ENCODE results near the gene GLIPR1L1.

Gene GLIPR1L1, protein sequence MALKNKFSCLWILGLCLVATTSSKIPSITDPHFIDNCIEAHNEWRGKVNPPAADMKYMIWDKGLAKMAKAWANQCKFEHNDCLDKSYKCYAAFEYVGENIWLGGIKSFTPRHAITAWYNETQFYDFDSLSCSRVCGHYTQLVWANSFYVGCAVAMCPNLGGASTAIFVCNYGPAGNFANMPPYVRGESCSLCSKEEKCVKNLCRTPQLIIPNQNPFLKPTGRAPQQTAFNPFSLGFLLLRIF

DNA sequence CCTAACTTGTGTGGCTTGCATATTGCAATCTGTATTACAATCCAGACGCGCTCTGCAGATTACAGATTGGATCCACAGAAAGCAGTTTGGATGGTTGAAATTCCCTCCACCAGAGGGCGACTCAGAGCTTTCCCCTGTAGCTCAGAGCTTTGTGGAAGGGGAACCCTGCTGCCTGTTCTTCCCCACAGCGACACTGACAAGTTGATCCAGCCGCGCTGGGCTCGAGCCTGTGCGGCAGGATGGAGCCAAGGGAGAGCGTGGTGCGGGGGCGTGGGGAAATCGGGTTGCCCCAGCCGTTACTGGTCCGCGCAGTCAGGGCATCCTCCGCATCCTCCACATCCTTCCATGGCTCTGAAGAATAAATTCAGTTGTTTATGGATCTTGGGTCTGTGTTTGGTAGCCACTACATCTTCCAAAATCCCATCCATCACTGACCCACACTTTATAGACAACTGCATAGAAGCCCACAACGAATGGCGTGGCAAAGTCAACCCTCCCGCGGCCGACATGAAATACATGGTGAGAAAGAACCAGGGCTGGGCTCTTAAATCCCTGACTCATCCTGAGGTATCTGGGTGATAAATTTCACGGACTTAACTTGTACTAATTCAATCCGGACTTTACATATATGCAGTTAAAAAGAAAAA is at the start of gene GLIPR1L1:
GLIPR1L1 (plus strand) TSS at position 287 of the 647 bp plus-strand sequence; CDS start at position 346, 59 bp downstream.
- Histone ChIP-seq H3K27ac (ENCODE audit: low read length) (no peak within 1 kb of the TSS), H3K4me3 (ENCODE audit: low read length) (peak within 1 kb of the TSS; percentile 41; the same call in 1 of the 2 replicates), H3K4me1 (ENCODE audit: control insufficient read depth, insufficient read depth, low read length) (0 out of 2 replicates have a peak, but pooled peaks cover 2% of the 10 kb centered on the region), H3K36me3 (ENCODE audit: control insufficient read depth, insufficient read depth, low read length) (no peaks in the 10 kb centered on the region), H3K27me3 (ENCODE audit: control insufficient read depth, insufficient read depth, low read length) (no peaks in the 10 kb centered on the region), H3K9me3 (ENCODE audit: control insufficient read depth, insufficient read depth, low read length) (no peaks in the 10 kb centered on the region)
- DNase-seq (ENCODE audit: low read depth, low spot score) = peak; percentile 93
- no CpG with 5 or more reads among the region's 23 CpGs for WGBS (ENCODE audit: insufficient coverage, insufficient read length)

DNA sequence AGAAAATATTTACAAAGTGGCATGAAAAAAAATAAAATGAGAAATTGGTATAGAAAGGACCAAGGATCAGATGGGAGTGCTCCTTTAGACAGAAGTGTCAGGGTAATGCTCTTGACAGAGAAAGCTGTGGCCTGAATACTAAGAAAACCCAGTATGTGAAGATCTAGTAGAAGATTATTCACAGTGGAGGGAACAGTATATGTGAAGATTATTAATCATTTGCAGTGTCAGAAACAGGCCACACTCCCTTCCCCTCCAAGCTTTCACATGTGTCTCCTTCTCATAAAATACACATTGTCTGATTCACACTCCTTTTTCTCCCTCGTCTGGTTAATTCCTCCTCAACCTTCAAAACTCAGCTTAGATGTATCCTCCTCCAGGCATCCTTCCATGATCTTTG is 45.6 kb upstream of the GLIPR1L1 start:
- H3K27ac ChIP-seq (ENCODE audit: low read length) = no peak overlapping the region
- no peaks in the 10 kb centered on the region for H3K36me3 ChIP-seq (ENCODE audit: control insufficient read depth, insufficient read depth, low read length)
- H3K9me3 ChIP-seq (ENCODE audit: control insufficient read depth, insufficient read depth, low read length) = no peaks in the 10 kb centered on the region
- no peaks in the 10 kb centered on the region for H3K27me3 ChIP-seq (ENCODE audit: control insufficient read depth, insufficient read depth, low read length)
- H3K4me1 ChIP-seq (ENCODE audit: control insufficient read depth, insufficient read depth, low read length) = no peaks in the 10 kb centered on the region
- WGBS (ENCODE audit: insufficient coverage, insufficient read length) = no CpG with 5 or more reads among the region's 1 CpG
- no peak overlapping the region for H3K4me3 ChIP-seq (ENCODE audit: low read length)
- DNase-seq (ENCODE audit: low read depth, low spot score) = no peak

DNA sequence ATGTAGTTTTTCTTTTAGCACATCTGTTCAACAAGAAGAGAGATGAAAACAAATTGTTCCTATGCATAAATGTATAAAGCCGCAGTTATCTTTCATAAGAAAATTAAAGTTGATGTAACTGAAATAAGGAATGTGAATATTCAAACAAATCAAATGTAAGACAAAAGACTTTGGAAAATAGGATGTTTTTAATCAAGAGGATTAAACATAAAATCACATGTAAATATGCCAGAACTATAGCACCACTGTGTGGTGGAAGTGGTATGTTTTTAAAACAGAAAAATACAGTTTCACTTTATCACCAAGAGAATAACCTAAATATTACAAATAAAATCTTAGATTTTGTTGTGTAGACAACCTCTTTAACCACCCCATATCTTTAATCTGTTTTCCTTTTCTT is 44.7 kb upstream of the GLIPR1L1 start:
- Histone ChIP-seq H3K4me1 (ENCODE audit: control insufficient read depth, insufficient read depth, low read length) (no peaks in the 10 kb centered on the region; the same call in 1 of the 2 replicates), H3K36me3 (ENCODE audit: control insufficient read depth, insufficient read depth, low read length) (no peaks in the 10 kb centered on the region), H3K27me3 (ENCODE audit: control insufficient read depth, insufficient read depth, low read length) (no peaks in the 10 kb centered on the region), H3K4me3 (ENCODE audit: low read length) (no peak overlapping the region), H3K9me3 (ENCODE audit: control insufficient read depth, insufficient read depth, low read length) (no peaks in the 10 kb centered on the region), H3K27ac (ENCODE audit: low read length) (no peak overlapping the region)
- WGBS (ENCODE audit: insufficient coverage, insufficient read length) = no CpG with 5 or more reads among the region's 1 CpG
- DNase-seq (ENCODE audit: low read depth, low spot score) = no peak

DNA sequence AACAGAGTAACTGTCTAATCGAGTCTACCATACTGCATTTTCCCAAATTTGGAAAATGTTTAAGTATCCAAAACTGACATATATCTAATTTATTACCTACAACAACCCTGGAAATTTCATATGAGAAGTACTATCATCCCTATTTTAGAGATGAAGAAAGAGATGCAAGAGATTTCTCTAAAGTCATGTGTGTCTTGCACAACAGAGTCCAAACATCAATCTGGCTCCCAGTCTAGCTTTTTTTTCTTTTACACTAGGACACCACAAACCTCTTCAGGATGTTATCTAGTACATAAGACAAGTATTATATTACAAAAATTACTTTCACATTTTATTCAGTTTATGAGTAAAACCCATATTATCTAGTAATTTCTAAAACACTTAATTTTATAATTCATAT is 43.5 kb upstream of the GLIPR1L1 start:
- Histone ChIP-seq H3K27ac (ENCODE audit: low read length) (no peak overlapping the region), H3K4me3 (ENCODE audit: low read length) (no peak overlapping the region), H3K27me3 (ENCODE audit: control insufficient read depth, insufficient read depth, low read length) (no peaks in the 10 kb centered on the region), H3K36me3 (ENCODE audit: control insufficient read depth, insufficient read depth, low read length) (no peaks in the 10 kb centered on the region), H3K9me3 (ENCODE audit: control insufficient read depth, insufficient read depth, low read length) (no peaks in the 10 kb centered on the region), H3K4me1 (ENCODE audit: control insufficient read depth, insufficient read depth, low read length) (no peaks in the 10 kb centered on the region; the same call in 1 of the 2 replicates)
- no CpG with 5 or more reads among the region's 1 CpG for WGBS (ENCODE audit: insufficient coverage, insufficient read length)
- DNase-seq (ENCODE audit: low read depth, low spot score) = no peak

DNA sequence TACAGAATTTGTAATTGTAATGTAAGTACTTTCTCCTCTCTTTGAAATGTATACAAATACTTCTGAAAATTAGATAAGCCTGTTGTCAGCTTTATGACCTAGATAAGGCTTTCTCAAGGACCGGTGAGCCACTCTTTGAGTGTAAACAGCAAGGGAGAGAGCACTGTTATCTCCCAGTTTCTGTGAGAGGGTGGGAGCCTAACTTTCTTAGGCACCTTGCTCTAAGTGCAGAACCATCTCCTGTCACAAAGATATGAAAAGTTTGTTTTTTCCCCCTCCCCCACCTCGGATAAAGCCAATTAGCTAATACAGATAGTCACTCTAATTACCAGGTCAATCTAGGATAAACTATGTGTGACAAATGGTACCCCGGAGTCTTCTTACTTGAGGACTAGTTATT is 40.1 kb upstream of the GLIPR1L1 start:
- H3K4me1 ChIP-seq (ENCODE audit: control insufficient read depth, insufficient read depth, low read length) = no peaks in the 10 kb centered on the region; the same call in 1 of the 2 replicates
- WGBS (ENCODE audit: insufficient coverage, insufficient read length) = no CpG with 5 or more reads among the region's 3 CpGs
- no peaks in the 10 kb centered on the region for H3K27me3 ChIP-seq (ENCODE audit: control insufficient read depth, insufficient read depth, low read length)
- H3K36me3 ChIP-seq (ENCODE audit: control insufficient read depth, insufficient read depth, low read length) = no peaks in the 10 kb centered on the region
- H3K4me3 ChIP-seq (ENCODE audit: low read length) = no peak overlapping the region
- no peaks in the 10 kb centered on the region for H3K9me3 ChIP-seq (ENCODE audit: control insufficient read depth, insufficient read depth, low read length)
- DNase-seq (ENCODE audit: low read depth, low spot score) = no peak
- H3K27ac ChIP-seq (ENCODE audit: low read length) = no peak overlapping the region

DNA sequence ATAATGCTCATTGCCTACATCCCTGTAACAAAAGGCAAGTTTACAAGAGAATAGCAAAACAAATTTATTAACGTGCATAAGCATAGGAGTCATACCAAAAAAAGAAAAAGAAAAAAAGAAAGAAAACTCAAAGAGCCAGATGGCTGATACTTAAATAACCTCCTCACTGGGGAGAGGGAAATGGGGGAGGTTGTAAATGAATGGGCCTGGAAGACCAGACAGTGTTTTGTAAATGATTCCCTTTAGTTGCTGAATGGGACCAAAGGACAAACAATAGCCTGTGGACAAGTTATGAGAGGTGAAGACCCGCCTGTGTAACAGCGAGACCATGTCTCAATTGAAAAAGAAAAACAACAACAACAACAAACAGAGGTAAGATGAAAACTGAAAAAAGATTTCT is 39.7 kb upstream of the GLIPR1L1 start:
- H3K27ac ChIP-seq (ENCODE audit: low read length) = no peak overlapping the region
- no peak overlapping the region for H3K4me3 ChIP-seq (ENCODE audit: low read length)
- no peaks in the 10 kb centered on the region; the same call in 1 of the 2 replicates for H3K4me1 ChIP-seq (ENCODE audit: control insufficient read depth, insufficient read depth, low read length)
- H3K36me3 ChIP-seq (ENCODE audit: control insufficient read depth, insufficient read depth, low read length) = no peaks in the 10 kb centered on the region
- no CpG with 5 or more reads among the region's 3 CpGs for WGBS (ENCODE audit: insufficient coverage, insufficient read length)
- DNase-seq (ENCODE audit: low read depth, low spot score) = no peak
- H3K27me3 ChIP-seq (ENCODE audit: control insufficient read depth, insufficient read depth, low read length) = no peaks in the 10 kb centered on the region
- no peaks in the 10 kb centered on the region for H3K9me3 ChIP-seq (ENCODE audit: control insufficient read depth, insufficient read depth, low read length)

DNA sequence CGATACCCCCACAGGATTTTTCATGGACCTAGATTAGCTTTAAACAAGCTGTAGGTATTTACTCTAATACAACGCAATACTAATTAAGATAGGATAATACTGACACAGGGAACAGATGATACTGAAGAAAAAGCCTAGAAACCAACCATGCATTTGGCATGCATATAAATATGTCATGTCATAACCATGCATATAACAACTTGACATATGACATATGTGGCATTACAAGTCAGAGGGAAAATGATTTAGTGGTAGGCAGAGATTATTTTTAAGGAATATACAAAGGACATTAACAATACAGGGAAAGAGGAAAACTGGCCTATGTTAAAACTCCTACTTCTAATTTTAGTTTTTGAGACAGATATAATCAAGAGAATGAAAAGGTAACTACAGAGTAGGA is 32.2 kb upstream of the GLIPR1L1 start:
- Histone ChIP-seq H3K27ac (ENCODE audit: low read length) (no peak overlapping the region), H3K9me3 (ENCODE audit: control insufficient read depth, insufficient read depth, low read length) (no peaks in the 10 kb centered on the region), H3K27me3 (ENCODE audit: control insufficient read depth, insufficient read depth, low read length) (no peaks in the 10 kb centered on the region), H3K4me3 (ENCODE audit: low read length) (no peak overlapping the region), H3K4me1 (ENCODE audit: control insufficient read depth, insufficient read depth, low read length) (no peaks in the 10 kb centered on the region), H3K36me3 (ENCODE audit: control insufficient read depth, insufficient read depth, low read length) (no peaks in the 10 kb centered on the region)
- no CpG with 5 or more reads among the region's 2 CpGs for WGBS (ENCODE audit: insufficient coverage, insufficient read length)
- DNase-seq (ENCODE audit: low read depth, low spot score) = no peak

DNA sequence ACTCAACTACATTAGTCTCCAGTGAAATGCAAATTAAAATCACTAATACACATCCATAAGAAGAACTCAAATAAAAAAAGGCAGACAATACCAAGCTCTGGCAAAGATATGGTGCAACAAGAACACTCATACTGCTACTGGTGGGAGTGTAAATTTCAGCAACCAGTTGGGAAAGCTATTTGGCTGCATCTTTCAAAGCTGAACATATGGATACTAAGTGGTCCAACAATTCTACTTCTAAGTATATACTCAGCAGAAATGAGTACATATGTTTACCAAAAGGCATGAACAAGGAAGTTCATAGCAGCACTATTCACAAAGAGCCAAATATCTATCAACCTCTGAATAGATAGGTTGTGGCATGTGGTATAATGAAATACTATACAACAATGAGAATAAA is 31.7 kb upstream of the GLIPR1L1 start:
- no peaks in the 10 kb centered on the region for H3K36me3 ChIP-seq (ENCODE audit: control insufficient read depth, insufficient read depth, low read length)
- no peaks in the 10 kb centered on the region for H3K4me1 ChIP-seq (ENCODE audit: control insufficient read depth, insufficient read depth, low read length)
- no peak overlapping the region for H3K27ac ChIP-seq (ENCODE audit: low read length)
- H3K27me3 ChIP-seq (ENCODE audit: control insufficient read depth, insufficient read depth, low read length) = no peaks in the 10 kb centered on the region
- no peak overlapping the region for H3K4me3 ChIP-seq (ENCODE audit: low read length)
- no peaks in the 10 kb centered on the region for H3K9me3 ChIP-seq (ENCODE audit: control insufficient read depth, insufficient read depth, low read length)
- DNase-seq (ENCODE audit: low read depth, low spot score) = no peak

DNA sequence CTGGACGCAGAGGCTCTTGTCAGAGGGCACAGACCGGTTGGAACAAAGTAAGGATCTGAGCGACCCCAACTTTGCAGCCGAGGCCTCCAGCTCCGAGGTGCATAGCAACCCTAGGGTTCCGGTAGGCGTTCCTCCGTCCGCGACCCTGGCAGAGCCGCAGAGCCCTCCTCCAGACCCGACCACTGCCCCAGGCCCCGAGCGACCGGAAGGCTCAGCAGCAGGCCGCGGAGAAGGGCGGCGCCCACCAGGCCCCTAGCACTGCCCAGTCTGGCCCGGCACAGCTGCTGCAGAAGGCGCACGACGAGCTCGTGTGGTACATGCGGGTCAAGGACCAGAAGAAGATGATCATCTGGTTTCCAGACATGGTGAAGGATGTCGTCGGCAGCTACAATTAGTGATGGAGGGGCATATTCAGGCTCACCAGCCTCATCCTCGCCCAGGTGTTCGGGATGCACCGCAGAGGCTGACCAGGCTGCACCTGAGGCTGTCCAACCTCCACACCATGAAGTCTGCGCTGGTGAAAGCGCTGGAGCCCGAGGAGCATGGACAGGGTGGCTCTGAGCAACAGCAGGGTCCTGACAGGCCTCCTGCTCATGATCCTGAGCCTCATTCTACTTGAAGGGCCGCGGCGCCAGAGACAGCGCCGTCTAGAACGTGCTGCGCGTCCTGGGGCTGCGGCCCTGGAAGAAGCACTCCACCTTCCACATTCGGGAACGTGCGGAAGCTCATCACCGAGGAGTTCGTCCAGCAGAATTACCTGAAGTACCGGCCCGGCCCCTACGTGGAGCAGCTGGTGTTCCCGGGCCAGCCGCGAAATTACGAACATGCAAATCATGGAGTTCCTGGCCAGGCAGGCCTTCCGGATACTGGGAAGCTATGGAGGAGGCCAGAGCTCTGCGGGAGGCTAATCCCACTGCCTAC is 28.8 kb upstream of the GLIPR1L1 start:
- DNase-seq (ENCODE audit: low read depth, low spot score) = no peak
- no peaks in the 10 kb centered on the region for H3K4me1 ChIP-seq (ENCODE audit: control insufficient read depth, insufficient read depth, low read length)
- H3K27me3 ChIP-seq (ENCODE audit: control insufficient read depth, insufficient read depth, low read length) = no peaks in the 10 kb centered on the region
- no CpG with 5 or more reads among the region's 56 CpGs for WGBS (ENCODE audit: insufficient coverage, insufficient read length)
- H3K9me3 ChIP-seq (ENCODE audit: control insufficient read depth, insufficient read depth, low read length) = no peaks in the 10 kb centered on the region
- no peak overlapping the region for H3K27ac ChIP-seq (ENCODE audit: low read length)
- no peaks in the 10 kb centered on the region for H3K36me3 ChIP-seq (ENCODE audit: control insufficient read depth, insufficient read depth, low read length)
- no peak overlapping the region for H3K4me3 ChIP-seq (ENCODE audit: low read length)

DNA sequence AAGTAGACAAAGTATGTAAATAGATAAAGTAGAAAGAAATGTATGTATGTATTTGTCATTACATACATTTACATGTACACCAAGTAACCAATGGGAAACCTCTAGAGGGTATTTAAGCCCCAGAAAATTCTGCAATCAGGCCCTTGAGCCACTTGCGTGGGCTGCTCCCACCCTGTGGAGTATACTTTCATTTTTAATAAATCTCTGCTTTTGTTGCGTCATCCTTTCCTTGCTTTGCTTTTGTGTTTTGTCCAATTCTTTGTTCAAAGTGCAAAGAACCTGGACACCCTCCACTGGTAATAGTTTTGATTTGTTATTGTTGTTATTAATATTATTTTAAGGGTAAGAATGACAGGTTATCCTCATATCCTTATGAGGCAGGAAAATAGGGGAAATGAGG is 26.2 kb upstream of the GLIPR1L1 start:
- no peak for DNase-seq (ENCODE audit: low read depth, low spot score)
- no peaks in the 10 kb centered on the region for H3K4me1 ChIP-seq (ENCODE audit: control insufficient read depth, insufficient read depth, low read length)
- H3K27me3 ChIP-seq (ENCODE audit: control insufficient read depth, insufficient read depth, low read length) = no peaks in the 10 kb centered on the region
- no peak overlapping the region for H3K27ac ChIP-seq (ENCODE audit: low read length)
- H3K36me3 ChIP-seq (ENCODE audit: control insufficient read depth, insufficient read depth, low read length) = no peaks in the 10 kb centered on the region
- WGBS (ENCODE audit: insufficient coverage, insufficient read length) = no CpG with 5 or more reads among the region's 2 CpGs
- H3K9me3 ChIP-seq (ENCODE audit: control insufficient read depth, insufficient read depth, low read length) = no peaks in the 10 kb centered on the region
- no peak overlapping the region for H3K4me3 ChIP-seq (ENCODE audit: low read length)
